ENCODE data around the gene GNAI1. TPM values are rescaled to one million over a fixed set of nuclear protein-coding genes. Genes with fewer than 3 reads are reported as not detected.

GNAI1 gene
- total RNA-seq, 2 experiments from 2014 or later: not detected

DNA sequence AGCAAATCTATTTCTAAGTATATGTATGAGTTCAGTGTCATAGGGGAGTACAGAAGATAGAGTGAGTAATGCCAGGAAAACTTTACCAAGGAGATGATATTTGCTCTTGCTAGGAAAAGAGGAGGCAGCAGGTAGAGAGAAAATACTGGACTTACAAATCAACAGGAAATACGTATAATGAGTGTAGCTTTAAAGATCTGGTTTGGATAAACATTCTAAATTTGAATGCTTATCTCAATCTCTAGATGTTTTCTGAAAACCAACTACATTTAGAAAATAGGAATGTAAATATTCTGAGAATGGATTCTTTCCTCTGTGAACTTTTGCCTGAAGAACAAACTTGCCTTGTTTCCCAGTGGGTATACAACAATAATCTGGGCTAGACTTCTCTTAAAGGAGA lies 46.9 kb upstream of the GNAI1 start:
- Histone ChIP-seq H3K36me3 (ENCODE audit: insufficient read depth, low read length) (no peaks in the 10 kb centered on the region), H3K27ac (ENCODE audit: low read depth, low read length, poor library complexity, severe bottlenecking) (no peak overlapping the region), H3K9me2 (ENCODE audit: insufficient read depth, low read length) (no peaks in the 10 kb centered on the region), H3K4me1 (ENCODE audit: insufficient read depth, low read length, poor library complexity, severe bottlenecking) (no peaks in the 10 kb centered on the region), H3K4me3 (ENCODE audit: low read depth, low read length, poor library complexity, severe bottlenecking) (no peak overlapping the region), H3K4me2 (ENCODE audit: low read length) (no peak overlapping the region), H4K20me1 (ENCODE audit: insufficient read depth, low read length) (no peaks in the 10 kb centered on the region), H3K79me2 (ENCODE audit: insufficient read depth, low read depth, low read length) (no peaks in the 10 kb centered on the region), H3K9me3 (ENCODE audit: low read length) (no peaks in the 10 kb centered on the region), H2AFZ (ENCODE audit: low read length) (no peak overlapping the region)
- ChIA-PET CTCF (ENCODE audit: unreplicated experiment) (no interaction called here), POLR2A (no interaction called here)
- intact Hi-C loops (cut with micrococcal nuclease; ENCODE audit: unreplicated experiment): no loop called here
- DNase-seq (ENCODE audit: low spot score): no peak
- TF ChIP-seq, protein P1, sequence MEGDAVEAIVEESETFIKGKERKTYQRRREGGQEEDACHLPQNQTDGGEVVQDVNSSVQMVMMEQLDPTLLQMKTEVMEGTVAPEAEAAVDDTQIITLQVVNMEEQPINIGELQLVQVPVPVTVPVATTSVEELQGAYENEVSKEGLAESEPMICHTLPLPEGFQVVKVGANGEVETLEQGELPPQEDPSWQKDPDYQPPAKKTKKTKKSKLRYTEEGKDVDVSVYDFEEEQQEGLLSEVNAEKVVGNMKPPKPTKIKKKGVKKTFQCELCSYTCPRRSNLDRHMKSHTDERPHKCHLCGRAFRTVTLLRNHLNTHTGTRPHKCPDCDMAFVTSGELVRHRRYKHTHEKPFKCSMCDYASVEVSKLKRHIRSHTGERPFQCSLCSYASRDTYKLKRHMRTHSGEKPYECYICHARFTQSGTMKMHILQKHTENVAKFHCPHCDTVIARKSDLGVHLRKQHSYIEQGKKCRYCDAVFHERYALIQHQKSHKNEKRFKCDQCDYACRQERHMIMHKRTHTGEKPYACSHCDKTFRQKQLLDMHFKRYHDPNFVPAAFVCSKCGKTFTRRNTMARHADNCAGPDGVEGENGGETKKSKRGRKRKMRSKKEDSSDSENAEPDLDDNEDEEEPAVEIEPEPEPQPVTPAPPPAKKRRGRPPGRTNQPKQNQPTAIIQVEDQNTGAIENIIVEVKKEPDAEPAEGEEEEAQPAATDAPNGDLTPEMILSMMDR (conservative IDR thresholded peaks at IDR 0.05; ENCODE audit: low read length): no peak
- TF ChIP-seq EZH2phosphoT487 (IDR thresholded peaks at IDR 0.05; ENCODE audit: borderline replicate concordance, low read depth, low read length): no peak
- BruUV-seq (replicated peaks): no TSS peak

DNA sequence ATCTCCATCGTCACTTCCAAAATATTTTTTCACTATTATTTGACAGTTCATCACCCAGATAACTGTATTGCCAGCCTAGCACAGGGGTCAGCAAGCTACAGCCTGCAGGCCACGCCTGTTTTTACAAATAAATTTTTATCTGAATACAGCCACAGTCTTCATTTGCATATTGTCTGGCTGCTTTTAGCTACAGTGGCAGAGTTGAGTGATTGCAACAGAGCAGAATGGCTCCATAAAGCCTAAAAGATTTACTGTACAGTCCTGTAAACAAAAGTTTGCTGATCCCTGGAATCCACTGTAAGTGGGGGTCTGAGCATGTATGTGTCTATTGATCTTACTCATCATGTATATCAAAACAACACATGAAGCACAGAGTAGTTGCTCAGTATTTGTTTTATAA lies 45.9 kb upstream of the GNAI1 start:
- intact Hi-C loops (cut with micrococcal nuclease; ENCODE audit: unreplicated experiment): no loop called here
- no peaks in the 10 kb centered on the region for H4K20me1 ChIP-seq (ENCODE audit: insufficient read depth, low read length)
- H3K36me3 ChIP-seq (ENCODE audit: insufficient read depth, low read length): no peaks in the 10 kb centered on the region
- DNase-seq (ENCODE audit: low spot score): no peak
- no peaks in the 10 kb centered on the region for H3K9me3 ChIP-seq (ENCODE audit: low read length)
- no peaks in the 10 kb centered on the region for H3K9me2 ChIP-seq (ENCODE audit: insufficient read depth, low read length)
- H3K79me2 ChIP-seq (ENCODE audit: insufficient read depth, low read depth, low read length): no peaks in the 10 kb centered on the region
- no peak overlapping the region for H3K4me3 ChIP-seq (ENCODE audit: low read depth, low read length, poor library complexity, severe bottlenecking)
- no peak overlapping the region for H3K27ac ChIP-seq (ENCODE audit: low read depth, low read length, poor library complexity, severe bottlenecking)
- no TSS peak for BruUV-seq (replicated peaks)
- POLR2A ChIA-PET: interaction anchor here (0.6 to 1.0 kb wide), 2 partner anchors 10 to 19 kb away, joined by 3 to 4 read pairs; no protein-coding TSS in a partner anchor
- TF ChIP-seq, protein P1 (conservative IDR thresholded peaks at IDR 0.05; ENCODE audit: low read length): no peak
- TF ChIP-seq EZH2phosphoT487 (IDR thresholded peaks at IDR 0.05; ENCODE audit: borderline replicate concordance, low read depth, low read length): no peak
- CTCF ChIA-PET (ENCODE audit: unreplicated experiment): no interaction called here
- no peak overlapping the region for H2AFZ ChIP-seq (ENCODE audit: low read length)
- H3K4me1 ChIP-seq (ENCODE audit: insufficient read depth, low read length, poor library complexity, severe bottlenecking): no peaks in the 10 kb centered on the region
- no peak overlapping the region for H3K4me2 ChIP-seq (ENCODE audit: low read length)

DNA sequence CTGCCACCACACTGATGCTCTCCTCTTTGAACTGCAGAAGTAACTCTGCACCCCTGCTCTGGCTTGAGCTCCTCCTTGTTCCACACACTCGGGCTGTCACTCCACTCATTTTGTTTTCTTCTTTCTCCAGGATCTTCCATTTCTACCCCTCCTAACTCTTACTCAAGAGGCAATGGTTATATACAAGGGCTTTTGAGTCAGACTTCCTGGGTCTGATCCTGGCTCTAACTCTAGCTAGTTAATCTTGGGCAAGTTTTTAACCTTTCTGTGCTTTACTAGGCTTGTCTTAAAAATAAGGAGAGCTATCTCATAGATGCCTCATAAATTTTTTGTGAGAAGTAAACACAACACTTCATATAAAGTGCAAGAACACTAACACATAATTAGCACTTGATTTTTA lies 45.3 kb upstream of the GNAI1 start:
- Histone ChIP-seq H3K9me3 (ENCODE audit: low read length) (no peaks in the 10 kb centered on the region), H3K27ac (ENCODE audit: low read depth, low read length, poor library complexity, severe bottlenecking) (no peak overlapping the region), H3K4me1 (ENCODE audit: insufficient read depth, low read length, poor library complexity, severe bottlenecking) (no peaks in the 10 kb centered on the region), H3K4me3 (ENCODE audit: low read depth, low read length, poor library complexity, severe bottlenecking) (no peak overlapping the region), H3K79me2 (ENCODE audit: insufficient read depth, low read depth, low read length) (no peaks in the 10 kb centered on the region), H2AFZ (ENCODE audit: low read length) (no peak overlapping the region), H3K9me2 (ENCODE audit: insufficient read depth, low read length) (no peaks in the 10 kb centered on the region), H3K4me2 (ENCODE audit: low read length) (no peak overlapping the region), H3K36me3 (ENCODE audit: insufficient read depth, low read length) (no peaks in the 10 kb centered on the region), H4K20me1 (ENCODE audit: insufficient read depth, low read length) (no peaks in the 10 kb centered on the region)
- no peak for DNase-seq (ENCODE audit: low spot score)
- intact Hi-C loops (cut with micrococcal nuclease; ENCODE audit: unreplicated experiment): no loop called here
- ChIA-PET CTCF (ENCODE audit: unreplicated experiment) (no interaction called here), POLR2A (interaction anchor here (1.0 kb wide), 1 partner anchor 10 kb away, joined by 4 read pairs; no protein-coding TSS in a partner anchor)
- TF ChIP-seq, protein P1 (conservative IDR thresholded peaks at IDR 0.05; ENCODE audit: low read length): no peak
- no peak for TF ChIP-seq EZH2phosphoT487 (IDR thresholded peaks at IDR 0.05; ENCODE audit: borderline replicate concordance, low read depth, low read length)
- BruUV-seq (replicated peaks): no TSS peak

All from OCI-LY7 (cell line).